ENCODE results near the gene ACAD11.

DNA sequence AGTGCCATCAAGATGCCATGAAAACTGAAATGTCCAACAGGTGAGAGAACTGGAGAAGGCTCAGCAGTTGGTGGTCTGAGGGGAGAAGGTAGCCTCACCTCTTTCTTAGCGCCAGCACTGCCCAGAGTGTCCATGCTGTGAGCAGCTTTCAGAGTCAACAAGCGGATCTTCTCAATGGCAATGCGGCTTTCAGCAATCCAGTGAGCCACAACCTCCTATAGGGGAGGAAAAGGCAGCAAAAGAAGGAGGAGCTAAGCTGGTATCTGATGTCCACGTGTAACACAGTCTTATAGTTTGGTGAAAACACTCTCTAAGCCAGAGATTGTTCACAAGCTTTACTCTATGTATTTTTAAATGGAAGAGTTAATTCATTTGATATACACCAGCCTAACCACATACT, 98.6 kb downstream of the ACAD11 start:
- TF ChIP-seq, protein P1, sequence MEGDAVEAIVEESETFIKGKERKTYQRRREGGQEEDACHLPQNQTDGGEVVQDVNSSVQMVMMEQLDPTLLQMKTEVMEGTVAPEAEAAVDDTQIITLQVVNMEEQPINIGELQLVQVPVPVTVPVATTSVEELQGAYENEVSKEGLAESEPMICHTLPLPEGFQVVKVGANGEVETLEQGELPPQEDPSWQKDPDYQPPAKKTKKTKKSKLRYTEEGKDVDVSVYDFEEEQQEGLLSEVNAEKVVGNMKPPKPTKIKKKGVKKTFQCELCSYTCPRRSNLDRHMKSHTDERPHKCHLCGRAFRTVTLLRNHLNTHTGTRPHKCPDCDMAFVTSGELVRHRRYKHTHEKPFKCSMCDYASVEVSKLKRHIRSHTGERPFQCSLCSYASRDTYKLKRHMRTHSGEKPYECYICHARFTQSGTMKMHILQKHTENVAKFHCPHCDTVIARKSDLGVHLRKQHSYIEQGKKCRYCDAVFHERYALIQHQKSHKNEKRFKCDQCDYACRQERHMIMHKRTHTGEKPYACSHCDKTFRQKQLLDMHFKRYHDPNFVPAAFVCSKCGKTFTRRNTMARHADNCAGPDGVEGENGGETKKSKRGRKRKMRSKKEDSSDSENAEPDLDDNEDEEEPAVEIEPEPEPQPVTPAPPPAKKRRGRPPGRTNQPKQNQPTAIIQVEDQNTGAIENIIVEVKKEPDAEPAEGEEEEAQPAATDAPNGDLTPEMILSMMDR (IDR thresholded peaks at IDR 0.05) = no peak
- TF ChIP-seq POLR2A (IDR thresholded peaks at IDR 0.05) = no peak

Data from lower leg skin (tissue), 3 donors.